Activated CD8-positive, alpha-beta memory T cell treated with anti-CD3 and anti-CD28 coated beads for 48 hours (primary cell): ENCODE measurements around the gene SOX30.
"Not testable (repeated sequence)": the region's sequence is repeated elsewhere in the genome, so short reads cannot be mapped to it uniquely, and the experiment has no call there.

ENCODE experiments used
- DNase-seq, 3 experiments: peaks; one replicate each; pipeline ENCODE4 v3.0.0-alpha.2; 2020; ENCODE audit warnings: low read depth in 2 of 3, low spot score in 2 of 3

SOX30 gene

GRCh38 chr5:157652377-157652692, at the start of gene SOX30:
TSS of gene SOX30 (minus strand) at chr5:157652438. CDS start at chr5:157652078, 360 bp downstream.
- DNase-seq: no peak

- not testable (repeated sequence) for DNase-seq
These were observed 46.4 kb upstream of the SOX30 start for GRCh38 chr5:157698674-157699073.

- DNase-seq: not testable (repeated sequence)
These were observed 43.9 kb upstream of the SOX30 start for GRCh38 chr5:157696154-157696553.

- not testable (repeated sequence) for DNase-seq
These were observed 41.6 kb upstream of the SOX30 start for GRCh38 chr5:157693816-157694215.

- no peak for DNase-seq
These were observed 38.6 kb upstream of the SOX30 start for GRCh38 chr5:157690690-157691433.

GRCh38 chr5:157689942-157690689, 37.9 kb upstream of the SOX30 start:
- no peak for DNase-seq

GRCh38 chr5:157687198-157687554, 34.9 kb upstream of the SOX30 start:
- DNase-seq: no peak

- DNase-seq: not testable (repeated sequence)
These were observed 34.3 kb upstream of the SOX30 start for GRCh38 chr5:157686276-157687197.

GRCh38 chr5:157682257-157682656, 30.0 kb upstream of the SOX30 start:
- no peak for DNase-seq

GRCh38 chr5:157681048-157681447, 28.8 kb upstream of the SOX30 start:
- no peak for DNase-seq

GRCh38 chr5:157680239-157680638, 28.0 kb upstream of the SOX30 start:
- DNase-seq: no peak

GRCh38 chr5:157679801-157680200, 27.6 kb upstream of the SOX30 start:
- DNase-seq: no peak

- no peak for DNase-seq
These were observed 25.7 kb upstream of the SOX30 start for GRCh38 chr5:157677931-157678330.

GRCh38 chr5:157674351-157674750, 22.1 kb upstream of the SOX30 start:
- not testable (repeated sequence) for DNase-seq

- DNase-seq: no peak
These were observed 20.7 kb upstream of the SOX30 start for GRCh38 chr5:157672976-157673375.

- DNase-seq: no peak
These were observed 19.5 kb upstream of the SOX30 start for GRCh38 chr5:157671592-157672330.

- no peak for DNase-seq
These were observed 18.7 kb upstream of the SOX30 start, which contains the start of gene C5orf52 for GRCh38 chr5:157670662-157671591. TSS of gene C5orf52 (plus strand) at chr5:157671533. CDS start at chr5:157671615, 82 bp downstream.

GRCh38 chr5:157669701-157670097, 17.5 kb upstream of the SOX30 start:
- DNase-seq: no peak

GRCh38 chr5:157668356-157668755, 16.1 kb upstream of the SOX30 start:
- no peak for DNase-seq
